A549 treated with Hydrocortisone at 1 μM for 4 hours (cell line): Measurements from ENCODE around the gene CHP1. TPM values are rescaled to one million over a fixed set of nuclear protein-coding genes. Genes with fewer than 3 reads are reported as not detected.

Experiments used
- total RNA-seq: library from RNA; stranded (reverse); fragments of 200-300 nt; extraction: Qiagen RNA extraction; gene quantifications from 5 replicates; pipeline ENCODE4 v1.2.3, GENCODE V29; 2022

The CHP1 gene
- 54.8 to 87.4 TPM (median 58.1 TPM) in 5 replicates for total RNA-seq

DNA sequence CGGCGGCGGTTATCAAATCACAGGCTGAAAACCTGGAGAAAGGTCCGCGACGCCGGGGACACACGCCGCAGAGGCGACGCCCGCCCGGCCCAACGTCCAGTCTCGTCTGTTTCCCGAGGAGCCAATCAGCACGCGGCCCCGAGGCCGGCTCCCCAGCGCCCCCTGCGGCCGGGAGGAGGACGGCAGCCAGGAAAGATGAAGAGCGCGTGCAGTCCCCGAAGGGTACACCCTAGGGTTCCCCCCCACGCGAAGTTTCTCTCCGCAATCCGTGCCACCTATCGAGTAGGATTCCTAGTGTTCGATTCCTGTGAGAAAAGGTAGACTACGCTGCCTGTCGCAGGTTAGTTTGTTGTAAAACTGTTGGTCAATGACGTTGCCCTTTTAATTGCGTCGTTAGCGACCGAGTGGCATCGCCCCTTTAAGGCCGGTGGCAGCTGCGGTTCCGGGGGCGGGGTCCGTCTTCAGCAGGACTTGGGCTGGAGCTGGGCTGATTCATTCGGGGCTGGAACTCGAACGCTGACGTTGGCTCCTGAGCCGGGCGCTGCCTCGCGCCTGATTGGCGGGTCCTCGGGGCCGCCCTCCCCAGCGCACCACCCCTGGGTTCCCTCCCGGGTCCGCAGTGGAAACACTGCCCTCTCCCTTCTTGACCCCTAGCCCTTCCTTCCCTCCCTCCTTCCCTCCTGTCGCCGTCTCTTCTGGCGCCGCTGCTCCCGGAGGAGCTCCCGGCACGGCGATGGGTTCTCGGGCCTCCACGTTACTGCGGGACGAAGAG, at the start of gene CHP1, which contains the start of gene EXD1:
Gene CHP1 (plus strand): TSS at position 619 of the 772 bp plus-strand sequence. CDS start 115 bp downstream, at position 734.
Gene EXD1 (minus strand): TSS at position 108 of the 772 bp plus-strand sequence. CDS start 4,182 bp downstream, outside the sequence.

Other genes starting within 250 kb of the CHP1 start
- gene INO80, start 115.0 kb upstream of the CHP1 start, total RNA-seq = 12.2 to 15.6 TPM (median 13.1 TPM) in 5 replicates
- gene EXD1, start 511 bp upstream of the CHP1 start, total RNA-seq = 0.06 to 0.22 TPM in 2 of 5 replicates, not detected in the others
- 13.0 to 13.8 TPM (median 13.1 TPM) in 5 replicates for gene OIP5, start 101.3 kb downstream of the CHP1 start, total RNA-seq
- gene NUSAP1, start 101.6 kb downstream of the CHP1 start, total RNA-seq = 57.2 to 97.0 TPM (median 69.6 TPM) in 5 replicates
- 13.1 to 18.4 TPM (median 13.5 TPM) in 5 replicates for gene NDUFAF1, start 171.2 kb downstream of the CHP1 start, total RNA-seq
- 16.6 to 24.3 TPM (median 20.5 TPM) in 5 replicates for gene RTF1, start 185.8 kb downstream of the CHP1 start, total RNA-seq